Urinary bladder (tissue), 4 donors: Measurements from ENCODE around the gene FOXK1. TPM values are rescaled to one million over a fixed set of nuclear protein-coding genes. Genes with fewer than 3 reads are reported as not detected.

Source experiments
- DNase-seq: peaks from one replicate; pipeline ENCODE4 v3.0.0-alpha.2; 2015; ENCODE audit errors: extremely low spot score
- H3K27ac ChIP-seq: one replicate; pipeline ENCODE4 v1.5.1; 2013; ENCODE audit warnings: low read depth, mild to moderate bottlenecking, moderate library complexity
- H3K36me3 ChIP-seq: one replicate; pipeline ENCODE4 v1.6.1; 2013; ENCODE audit warnings: mild to moderate bottlenecking, moderate library complexity; ENCODE audit not compliant: insufficient read depth
- H3K4me1 ChIP-seq: one replicate; pipeline ENCODE4 v1.6.1; 2013; ENCODE audit warnings: mild to moderate bottlenecking, moderate library complexity; ENCODE audit not compliant: insufficient read depth
- H3K4me3 ChIP-seq: one replicate; pipeline ENCODE4 v1.5.1; 2013; ENCODE audit warnings: low read depth, low read length
- WGBS: extraction: QIAGEN DNeasy Blood & Tissue Kit; methylation state at CpG from one replicate; pipeline ENCODE4 v1.1.7; 2013; 5-methylcytosine and 5-hydroxymethylcytosine counted together
- polyA plus RNA-seq: library from polyadenylated mRNA; stranded (reverse); fragments of 200-250 nt; gene quantifications from one replicate; pipeline ENCODE4 v1.2.3, GENCODE V29; 2013
- total RNA-seq: library from RNA; depleted of rRNA; stranded (reverse); fragments of >200 nt; gene quantifications from one replicate; pipeline ENCODE4 v1.2.3, GENCODE V29; 2014
- donor health status: healthy with polysubstance abuse.
- donor health status: healthy.

The FOXK1 gene
- total and polyA plus RNA-seq, 2 donors = 8.1 to 22.2 TPM

DNA sequence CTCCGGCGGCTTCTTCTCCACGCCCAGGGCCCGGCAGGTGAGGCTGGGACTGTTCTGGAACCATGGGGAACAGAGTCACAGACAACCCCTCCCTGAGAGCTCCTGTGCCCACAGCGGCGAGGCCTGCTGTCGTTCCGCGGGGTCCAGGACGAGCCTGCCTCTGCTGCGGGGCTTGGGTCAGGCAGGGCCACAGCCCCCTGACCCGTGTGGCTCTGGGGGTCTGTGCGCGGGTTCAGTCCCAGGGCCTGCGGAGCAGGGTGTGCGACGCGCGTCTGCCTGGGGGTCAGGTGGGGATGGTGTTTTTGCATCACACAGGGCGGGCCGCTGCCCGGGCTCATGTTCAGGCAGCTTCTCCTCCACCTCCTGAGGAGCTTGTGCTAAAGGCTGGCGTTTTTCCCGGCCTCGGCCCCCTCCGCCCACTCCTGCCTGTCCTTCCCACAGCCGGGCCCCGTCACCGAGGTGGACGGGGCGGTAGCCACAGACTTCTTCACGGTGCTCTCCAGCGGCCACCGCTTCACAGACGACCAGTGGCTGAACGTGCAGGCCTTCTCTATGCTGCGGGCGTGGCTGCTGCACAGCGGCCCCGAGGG lies 101.8 kb downstream of the FOXK1 start:
- WGBS = 82% methylated on average over 40 of the region's 40 CpGs
- H3K4me1 ChIP-seq = no peaks in the 10 kb centered on the region
- DNase-seq = no peak
- H3K4me3 ChIP-seq = no peak overlapping the region
- no peak overlapping the region for H3K27ac ChIP-seq
- peaks cover 9% of the 10 kb centered on the region for H3K36me3 ChIP-seq

DNA sequence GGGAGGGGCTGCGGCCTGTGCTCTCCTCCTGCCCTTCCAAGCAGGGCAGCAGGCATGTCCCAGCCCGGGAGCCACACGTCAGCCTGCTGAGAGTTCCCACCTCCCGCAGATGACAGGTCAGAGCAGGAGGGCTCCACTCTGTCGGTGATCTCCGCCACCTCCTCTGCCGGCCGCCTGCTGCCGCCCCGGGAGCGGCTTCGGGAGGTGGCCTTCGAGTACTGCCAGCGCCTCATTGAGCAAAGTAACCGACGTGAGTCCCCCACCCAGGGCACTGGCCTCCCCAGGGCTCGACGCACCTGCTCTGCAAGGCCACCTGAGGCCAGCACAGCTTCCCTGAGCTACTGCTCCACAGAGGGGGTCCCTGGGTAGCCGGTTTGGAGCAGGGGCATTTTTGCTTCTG lies 102.7 kb downstream of the FOXK1 start:
- Histone ChIP-seq H3K36me3 (peaks cover 9% of the 10 kb centered on the region), H3K27ac (no peak overlapping the region), H3K4me1 (no peaks in the 10 kb centered on the region), H3K4me3 (no peak overlapping the region)
- 85% methylated on average over 19 of the region's 19 CpGs for WGBS
- no peak for DNase-seq

DNA sequence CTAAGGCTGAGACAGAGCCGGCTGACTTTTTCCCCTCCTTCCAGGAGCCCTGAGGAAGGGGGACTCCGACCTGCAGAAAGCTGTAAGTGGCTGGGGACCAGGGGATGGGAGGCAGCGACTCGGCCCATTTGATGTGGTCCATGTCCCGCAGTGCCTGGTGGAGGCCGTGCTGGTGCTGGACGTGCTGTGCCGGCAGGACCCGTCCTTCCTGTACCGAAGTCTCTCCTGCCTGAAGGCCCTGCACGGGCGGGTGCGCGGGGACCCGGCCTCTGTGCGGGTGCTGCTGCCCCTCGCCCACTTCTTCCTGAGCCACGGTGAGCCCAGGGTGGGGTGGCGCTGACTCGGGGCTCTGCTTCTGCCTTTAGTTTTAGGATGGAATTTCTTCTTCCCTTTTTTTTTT lies 103.3 kb downstream of the FOXK1 start:
- Histone ChIP-seq H3K36me3 (peaks cover 9% of the 10 kb centered on the region), H3K4me1 (no peaks in the 10 kb centered on the region), H3K4me3 (no peak overlapping the region), H3K27ac (no peak overlapping the region)
- WGBS = 93% methylated on average over 20 of the region's 20 CpGs
- DNase-seq = no peak

DNA sequence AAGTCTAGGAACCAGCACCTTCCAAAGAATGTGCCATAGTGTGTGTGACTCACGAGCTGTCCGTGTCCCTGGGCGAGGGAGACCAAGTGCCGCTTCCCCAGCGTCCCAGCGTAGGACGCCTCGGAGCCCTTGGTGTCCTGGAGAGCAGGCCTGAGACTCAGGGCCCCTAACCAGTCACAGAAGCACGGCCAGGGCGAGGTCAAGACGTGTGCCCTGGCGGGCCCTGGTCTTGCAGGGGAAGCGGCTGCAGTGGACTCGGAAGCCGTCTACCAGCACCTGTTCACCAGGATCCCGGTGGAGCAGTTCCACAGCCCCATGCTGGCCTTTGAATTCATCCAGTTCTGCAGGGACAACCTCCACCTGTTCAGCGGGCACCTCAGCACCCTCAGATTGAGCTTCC lies 103.9 kb downstream of the FOXK1 start:
- Histone ChIP-seq H3K27ac (no peak overlapping the region), H3K4me3 (no peak overlapping the region), H3K4me1 (no peaks in the 10 kb centered on the region), H3K36me3 (peaks cover 12% of the 10 kb centered on the region)
- 91% methylated on average over 17 of the region's 17 CpGs for WGBS
- no peak for DNase-seq

DNA sequence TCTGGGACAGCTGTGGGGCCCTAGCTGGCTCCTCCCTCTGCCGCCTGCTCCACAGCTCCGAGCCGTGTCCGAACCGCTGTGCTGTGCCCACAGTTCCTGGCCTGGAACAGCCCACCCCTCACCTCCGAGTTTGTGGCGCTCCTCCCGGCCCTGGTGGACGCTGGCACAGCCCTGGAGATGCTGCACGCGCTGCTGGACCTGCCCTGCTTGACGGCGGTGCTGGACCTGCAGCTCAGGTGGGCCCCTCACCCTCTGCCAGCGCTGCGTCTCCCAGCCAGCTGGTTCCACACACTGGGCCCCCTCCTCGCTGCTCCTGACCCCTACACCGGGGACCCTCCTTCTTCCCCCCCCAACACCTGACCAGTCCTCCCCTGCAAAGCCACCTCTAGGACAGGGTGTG lies 105.4 kb downstream of the FOXK1 start:
- Histone ChIP-seq H3K36me3 (peaks cover 13% of the 10 kb centered on the region), H3K27ac (no peak overlapping the region), H3K4me1 (no peaks in the 10 kb centered on the region), H3K4me3 (no peak overlapping the region)
- 89% methylated on average over 17 of the region's 17 CpGs for WGBS
- DNase-seq = no peak

DNA sequence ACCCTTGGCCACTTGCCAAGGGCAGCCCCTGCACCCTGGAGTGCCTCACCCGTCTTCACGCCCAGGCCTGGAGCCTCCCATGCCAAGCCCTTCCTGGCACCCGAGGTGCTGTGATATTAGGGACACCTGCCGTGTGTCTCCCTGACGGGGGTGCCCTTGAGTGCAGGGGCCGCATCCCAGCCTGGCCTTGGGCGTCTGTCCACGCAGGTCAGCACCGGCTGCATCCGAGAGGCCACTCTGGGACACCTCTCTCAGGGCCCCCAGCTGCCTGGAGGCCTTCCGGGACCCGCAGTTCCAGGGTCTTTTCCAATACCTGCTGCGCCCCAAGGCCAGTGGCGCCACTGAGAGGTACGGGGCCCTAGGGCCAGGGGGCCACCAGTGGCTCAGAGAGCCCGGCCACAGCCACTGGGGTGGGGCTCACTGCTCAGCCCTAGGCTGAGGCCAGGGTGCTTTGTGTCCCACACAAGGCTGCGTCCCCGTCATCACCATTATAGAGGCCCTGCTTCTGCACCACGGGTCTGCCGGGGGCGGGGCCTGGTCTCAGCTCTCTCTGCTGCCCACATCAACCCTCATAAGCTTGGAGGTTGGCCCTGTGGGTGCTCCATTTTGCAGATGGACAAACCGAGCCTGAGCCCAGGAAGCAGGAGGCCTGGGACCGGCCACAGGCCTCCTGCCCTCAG lies 106.0 kb downstream of the FOXK1 start:
- Histone ChIP-seq H3K27ac (no peak overlapping the region), H3K4me1 (no peaks in the 10 kb centered on the region), H3K4me3 (no peak overlapping the region), H3K36me3 (peaks cover 13% of the 10 kb centered on the region)
- WGBS = 87% methylated on average over 23 of the region's 23 CpGs
- DNase-seq = no peak

DNA sequence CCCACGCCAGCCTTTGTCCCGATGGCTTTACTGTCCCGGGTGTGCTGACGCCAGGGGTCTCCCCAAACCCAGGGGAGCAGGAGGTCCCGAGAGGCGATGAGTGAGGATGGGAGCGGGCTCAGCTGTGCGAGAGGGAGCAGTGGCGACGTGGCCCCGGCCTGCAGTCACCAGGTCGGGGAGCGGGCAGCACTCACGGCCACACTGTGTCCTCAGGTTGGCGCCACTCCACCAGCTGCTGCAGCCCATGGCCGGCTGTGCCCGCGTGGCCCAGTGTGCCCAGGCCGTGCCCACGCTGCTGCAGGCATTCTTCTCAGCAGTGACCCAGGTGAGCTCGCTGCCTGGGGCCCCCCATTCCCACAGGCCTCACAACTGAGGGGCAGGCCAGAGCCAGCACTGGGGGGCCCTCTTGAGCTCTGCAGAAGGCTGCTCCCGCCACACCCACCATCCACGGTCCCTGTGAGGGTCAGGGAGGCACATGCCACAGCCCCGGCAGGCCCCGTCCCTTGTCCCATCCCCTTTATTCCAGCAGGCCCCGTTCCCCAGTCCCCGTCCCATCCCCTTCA lies 106.6 kb downstream of the FOXK1 start:
- no peak overlapping the region for H3K4me3 ChIP-seq
- H3K36me3 ChIP-seq = peaks cover 11% of the 10 kb centered on the region
- no peaks in the 10 kb centered on the region for H3K4me1 ChIP-seq
- no peak for DNase-seq
- H3K27ac ChIP-seq = no peak overlapping the region
- WGBS = 92% methylated on average over 27 of the region's 27 CpGs

DNA sequence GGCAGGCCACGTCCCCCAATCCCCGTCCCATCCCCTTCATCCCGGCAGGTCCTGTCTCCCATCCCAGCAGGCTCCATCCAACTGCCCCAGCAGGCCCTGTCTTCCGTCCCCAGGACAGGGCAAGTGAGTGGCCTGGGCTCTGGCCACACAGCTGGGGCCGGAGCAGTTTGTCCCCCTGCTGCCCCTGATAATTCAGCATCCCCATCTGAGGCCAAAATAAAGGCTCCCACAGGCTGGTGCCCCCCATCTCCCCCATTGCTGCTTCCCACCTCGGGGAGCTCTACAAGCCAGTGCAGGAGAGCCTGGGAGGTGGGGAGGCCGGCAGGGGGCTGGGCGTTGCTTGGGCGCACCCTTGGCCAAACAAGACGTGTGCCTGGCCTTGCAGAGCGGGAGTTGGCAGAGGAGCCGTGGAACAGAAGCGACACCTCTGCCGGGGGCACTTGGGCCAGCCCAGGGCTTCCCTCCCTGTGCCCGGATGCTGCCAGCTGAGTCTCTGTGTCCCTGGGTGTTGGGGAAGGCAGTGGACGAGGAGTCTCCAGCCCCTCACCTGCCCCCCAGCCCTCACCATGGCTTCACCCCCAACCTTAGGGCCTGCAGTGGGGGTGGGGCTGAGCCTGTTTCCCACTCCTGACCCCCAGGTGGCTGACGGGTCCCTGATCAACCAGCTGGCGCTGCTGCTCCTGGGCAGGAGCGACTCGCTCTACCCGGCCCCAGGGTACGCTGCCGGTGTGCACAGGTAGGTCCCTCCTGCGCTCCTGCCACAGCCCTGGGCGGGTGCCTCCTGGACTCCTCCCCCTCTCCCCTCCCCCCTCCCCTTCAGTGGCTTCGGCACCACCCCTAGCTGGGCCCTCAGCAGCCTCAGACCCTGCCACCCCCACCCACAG lies 107.3 kb downstream of the FOXK1 start:
- no peak for DNase-seq
- no peaks in the 10 kb centered on the region for H3K4me1 ChIP-seq
- H3K4me3 ChIP-seq = no peak overlapping the region
- H3K36me3 ChIP-seq = peaks cover 11% of the 10 kb centered on the region
- WGBS = 89% methylated on average over 26 of the region's 26 CpGs
- no peak overlapping the region for H3K27ac ChIP-seq

DNA sequence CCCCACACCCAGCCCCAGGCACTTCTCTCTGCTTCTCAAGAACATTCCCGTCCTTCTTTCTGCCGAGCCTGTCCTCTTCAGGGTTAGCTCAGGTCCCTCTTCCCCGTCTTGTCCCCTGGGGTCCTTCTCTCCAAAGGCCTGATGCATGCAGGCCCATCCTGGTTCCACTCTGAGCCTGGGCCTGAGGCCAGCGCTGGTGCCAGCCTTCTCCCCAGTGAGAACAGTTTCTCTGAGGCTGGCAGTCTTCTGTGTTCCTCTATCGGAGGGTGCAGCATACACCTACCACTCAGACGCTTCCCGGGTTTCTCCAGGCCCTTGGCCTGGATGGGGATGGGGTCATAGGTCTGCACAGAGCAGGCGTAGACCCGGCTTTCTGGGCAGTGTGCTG lies 108.0 kb downstream of the FOXK1 start:
- no peak overlapping the region for H3K27ac ChIP-seq
- 80% methylated on average over 9 of the region's 9 CpGs for WGBS
- no peak for DNase-seq
- H3K4me3 ChIP-seq = no peak overlapping the region
- H3K36me3 ChIP-seq = peaks cover 10% of the 10 kb centered on the region
- no peaks in the 10 kb centered on the region for H3K4me1 ChIP-seq

DNA sequence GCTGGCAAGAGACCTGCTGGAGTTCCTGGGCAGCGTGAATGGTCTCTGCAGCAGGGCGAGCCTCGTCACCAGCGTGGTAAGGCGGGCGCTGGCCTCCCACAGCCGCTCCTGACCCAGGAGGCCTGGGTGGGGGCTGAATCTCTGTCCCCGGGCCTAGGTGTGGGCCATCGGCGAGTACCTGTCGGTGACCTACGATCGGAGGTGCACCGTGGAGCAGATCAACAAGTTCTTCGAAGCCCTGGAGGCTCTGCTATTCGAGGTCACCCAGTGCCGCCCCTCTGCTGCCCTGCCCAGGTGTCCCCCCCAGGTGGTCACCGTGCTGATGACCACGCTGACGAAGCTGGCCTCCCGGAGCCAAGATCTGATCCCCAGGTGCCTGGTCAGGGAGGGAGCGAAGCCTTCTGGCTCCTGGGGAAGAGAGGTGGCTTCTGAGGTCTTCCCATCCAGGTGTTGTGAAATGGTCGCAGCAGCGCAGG lies 108.5 kb downstream of the FOXK1 start:
- Histone ChIP-seq H3K27ac (no peak overlapping the region), H3K4me1 (no peaks in the 10 kb centered on the region), H3K36me3 (peaks cover 8% of the 10 kb centered on the region), H3K4me3 (no peak overlapping the region)
- WGBS = 95% methylated on average over 24 of the region's 24 CpGs
- DNase-seq = no peak

DNA sequence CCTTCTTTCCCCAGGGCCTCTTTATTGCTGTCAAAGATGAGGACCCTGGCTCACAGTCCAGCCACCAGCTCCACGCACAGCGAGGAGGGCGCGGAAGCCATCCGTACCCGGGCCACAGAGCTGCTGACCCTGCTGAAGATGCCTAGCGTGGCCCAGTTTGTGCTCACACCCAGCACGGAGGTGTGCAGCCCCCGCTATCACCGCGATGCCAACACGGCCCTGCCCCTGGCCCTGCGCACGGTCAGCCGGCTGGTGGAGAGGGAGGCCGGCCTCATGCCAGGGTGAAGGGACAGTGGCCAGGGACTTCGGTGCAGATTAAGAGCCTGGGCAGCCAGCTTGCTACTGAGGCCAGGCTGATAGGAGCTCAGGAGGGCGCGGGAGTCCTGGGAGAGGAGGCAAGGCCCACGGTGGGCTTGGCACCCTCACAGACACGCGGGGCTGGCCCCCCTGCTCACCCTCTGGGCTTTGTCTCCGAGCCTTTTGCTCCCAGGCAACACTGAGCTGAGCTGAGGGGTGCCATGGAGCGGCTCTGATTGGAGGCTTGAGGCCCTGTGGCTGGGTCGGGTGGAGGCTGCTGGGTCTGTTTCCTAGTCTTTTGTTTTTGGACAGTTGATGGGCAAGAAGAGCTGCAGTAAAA lies 109.1 kb downstream of the FOXK1 start:
- Histone ChIP-seq H3K4me1 (no peaks in the 10 kb centered on the region), H3K36me3 (peaks cover 8% of the 10 kb centered on the region), H3K4me3 (no peak overlapping the region), H3K27ac (no peak overlapping the region)
- WGBS = 91% methylated on average over 25 of the region's 25 CpGs
- DNase-seq = no peak

DNA sequence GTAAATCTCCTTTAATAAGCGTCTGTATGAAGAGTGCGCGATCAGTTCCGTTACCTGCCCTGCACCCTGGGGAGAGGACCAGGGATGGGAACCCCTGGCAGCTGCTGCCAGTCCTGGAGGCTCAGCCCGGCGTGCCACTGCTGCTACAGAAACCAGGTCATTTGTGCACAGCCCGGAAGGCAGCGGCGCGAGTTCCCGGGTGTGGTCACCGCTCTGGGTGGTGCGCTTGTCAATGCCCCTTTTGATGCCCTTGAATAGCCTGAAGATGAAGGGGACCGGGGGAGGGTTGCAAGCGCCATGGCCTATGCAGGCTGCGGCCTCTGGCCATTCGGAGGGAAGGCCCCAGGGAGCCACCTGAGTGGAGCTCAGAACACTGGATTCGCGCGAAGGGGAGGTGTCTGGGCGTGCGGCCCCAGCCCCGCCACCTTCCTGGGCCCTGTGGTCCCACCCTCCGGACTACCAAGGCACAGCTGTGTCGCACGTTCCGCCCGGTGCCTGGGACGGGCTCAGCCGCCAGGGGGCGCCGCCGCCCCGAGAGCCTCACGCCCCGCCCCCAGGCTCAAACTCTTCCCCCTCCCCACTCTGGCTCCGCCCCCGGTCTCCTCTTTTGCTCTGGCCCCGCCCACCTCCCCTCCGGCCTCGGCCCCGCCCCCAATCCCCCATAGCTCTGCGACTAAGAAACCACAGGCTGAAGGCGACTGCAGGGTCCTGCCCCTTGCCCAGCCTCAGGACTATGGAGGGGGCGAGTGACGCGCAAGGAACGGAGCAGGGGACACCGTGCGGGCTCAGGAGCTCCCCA lies 109.8 kb downstream of the FOXK1 start:
- DNase-seq = no peak
- H3K4me1 ChIP-seq = no peaks in the 10 kb centered on the region
- H3K4me3 ChIP-seq = peak overlapping the region; percentile 20
- 50% methylated on average over 50 of the region's 50 CpGs for WGBS
- H3K36me3 ChIP-seq = peaks cover 8% of the 10 kb centered on the region
- H3K27ac ChIP-seq = no peak overlapping the region
